HG02981 (cell line): ENCODE results near the gene TRIM13.
"Not testable (repeated sequence)": the region's sequence is repeated elsewhere in the genome, so short reads cannot be mapped to it uniquely, and the experiment has no call there.

Source experiments
- ATAC-seq: cut with Tn5 transposase; IDR thresholded peaks from one replicate; pipeline ENCODE4 v1.9.1; 2021; ENCODE audit warnings: mild to moderate bottlenecking, moderate library complexity; ENCODE audit not compliant: unreplicated experiment

The TRIM13 gene

DNA sequence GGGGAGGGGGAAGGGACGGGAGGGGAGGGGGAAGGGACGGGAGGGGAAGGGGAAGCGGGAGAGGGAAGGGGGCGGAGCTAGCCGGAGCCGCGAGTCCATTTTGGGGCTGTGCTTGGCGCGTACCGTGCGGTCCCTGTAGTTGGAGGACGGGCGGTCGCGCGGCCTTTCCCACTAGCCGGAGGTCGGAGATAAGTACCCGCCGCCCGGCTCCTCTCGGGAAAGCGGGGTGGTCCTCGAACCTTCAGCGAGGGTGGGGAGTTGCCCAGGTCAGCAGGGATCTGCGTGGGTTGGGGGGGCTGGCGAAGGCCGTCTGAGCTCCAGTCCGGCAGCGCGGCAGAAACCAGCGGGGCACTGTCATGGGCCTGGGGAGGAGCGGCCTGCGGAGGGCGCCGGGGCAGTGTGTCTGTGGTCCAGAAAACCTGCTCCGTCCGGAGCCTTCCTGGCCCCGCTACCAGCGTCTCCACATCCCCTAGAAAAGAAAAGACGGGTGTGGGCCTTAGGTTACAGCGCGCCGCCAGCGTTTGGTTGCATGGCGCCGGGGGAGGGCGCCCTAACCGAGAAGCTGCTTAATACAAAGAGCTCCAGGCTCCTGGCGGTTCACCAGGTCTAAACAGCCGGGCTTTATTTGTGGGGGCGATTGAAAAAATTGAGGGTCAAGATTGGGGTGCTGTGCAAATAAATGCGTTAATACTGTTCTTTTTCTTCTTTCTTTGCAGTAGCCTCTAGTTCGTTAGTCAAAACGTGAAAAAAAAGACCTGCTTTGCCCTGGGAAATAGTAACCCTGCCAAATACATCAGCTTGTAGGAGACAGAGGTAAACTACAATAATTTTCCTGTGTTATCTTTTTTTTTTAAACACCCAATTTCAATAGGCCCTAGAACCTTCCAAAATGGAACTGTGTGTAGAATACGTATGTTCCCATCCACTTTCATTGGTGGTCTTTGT, at the start of gene TRIM13:
Gene TRIM13, plus strand, starts transcription at position 92 of the 945 bp plus-strand sequence. CDS start 14,899 bp downstream, outside the sequence.
- peak; percentile 70 for ATAC-seq

DNA sequence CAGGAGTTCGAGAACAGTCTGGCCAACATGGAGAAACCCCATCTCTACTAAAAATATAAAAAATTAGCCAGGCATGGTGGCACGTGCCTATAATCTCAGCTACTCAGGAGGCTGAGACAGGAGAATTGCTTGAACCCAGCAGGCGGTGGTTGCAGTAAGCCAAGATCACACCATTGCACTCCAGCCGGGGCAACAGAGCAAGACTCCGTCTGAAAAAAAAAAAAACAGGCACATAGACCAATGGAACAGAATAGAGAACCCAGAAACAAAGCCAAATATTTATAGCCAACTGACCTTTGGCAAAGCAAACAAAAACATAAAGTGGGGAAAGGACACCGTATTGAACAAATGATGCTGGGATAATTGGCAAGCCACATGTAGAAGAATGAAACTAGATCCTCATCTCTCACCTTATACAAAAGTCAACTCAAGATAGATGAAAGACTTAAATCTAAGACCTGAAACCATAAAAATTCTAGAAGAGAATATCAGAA, 48.0 kb upstream of the TRIM13 start:
- not testable (repeated sequence) for ATAC-seq

- no peak for ATAC-seq
Measured at GRCh38 chr13:49951754-49952535, 44.9 kb upstream of the TRIM13 start.

DNA sequence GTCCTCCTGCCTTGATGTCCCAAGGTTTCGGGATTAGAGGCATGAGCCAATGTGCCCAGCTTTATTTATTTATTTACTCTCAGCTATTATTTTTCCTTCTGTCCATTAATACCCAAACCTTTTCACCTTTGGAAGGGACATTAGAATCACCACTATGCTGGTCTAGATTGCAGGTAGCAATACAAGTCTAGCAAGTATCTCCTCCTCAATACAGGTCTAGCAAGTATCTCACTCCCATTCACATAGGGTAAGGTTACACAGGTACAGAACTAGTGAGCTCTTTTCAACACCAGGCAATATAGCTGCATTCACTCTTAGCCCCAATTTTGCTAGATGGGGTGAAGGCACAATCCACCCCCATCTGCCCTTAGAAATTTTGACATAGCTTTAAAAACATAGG, 43.3 kb upstream of the TRIM13 start:
- ATAC-seq, result no peak

DNA sequence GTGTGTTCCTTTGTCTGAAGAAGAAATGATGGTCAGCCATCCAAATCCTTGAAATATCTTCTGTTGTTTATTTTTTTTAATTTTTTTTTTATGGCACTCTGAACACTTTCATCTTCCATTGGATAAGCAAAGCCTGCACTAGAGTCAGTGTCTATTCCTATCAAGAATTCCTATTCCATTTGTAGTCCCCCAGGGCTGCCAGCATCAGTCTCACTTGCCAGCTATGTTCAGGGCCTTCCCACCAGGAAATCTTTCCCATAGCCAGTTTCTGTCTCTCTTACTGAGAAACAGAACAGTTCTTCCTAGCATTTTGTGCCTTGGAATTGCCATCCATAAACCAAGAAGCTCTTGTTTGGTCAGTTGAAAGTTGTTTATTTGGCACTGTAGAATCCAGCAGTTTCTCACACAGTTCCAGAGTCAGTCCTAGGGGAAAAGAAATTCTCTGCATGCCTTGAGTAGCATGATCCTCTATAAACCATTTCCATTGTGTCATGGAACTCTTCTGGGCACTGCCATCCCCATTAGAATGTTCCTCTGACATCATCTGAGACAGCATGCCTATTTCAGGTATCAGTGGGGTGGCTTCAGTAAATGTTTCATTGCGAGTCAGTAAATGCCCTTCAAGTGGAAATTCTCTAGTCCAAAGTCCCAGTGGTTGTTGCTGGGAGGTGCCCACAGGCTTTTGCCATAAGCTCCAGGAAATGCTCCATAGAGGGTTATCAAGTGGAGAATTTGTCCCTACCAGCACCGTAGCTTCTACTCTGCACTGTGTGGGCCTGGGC, 42.0 kb upstream of the TRIM13 start:
- ATAC-seq, result no peak

GRCh38 chr13:49956131-49956530, 40.7 kb upstream of the TRIM13 start:
- no peak for ATAC-seq

DNA sequence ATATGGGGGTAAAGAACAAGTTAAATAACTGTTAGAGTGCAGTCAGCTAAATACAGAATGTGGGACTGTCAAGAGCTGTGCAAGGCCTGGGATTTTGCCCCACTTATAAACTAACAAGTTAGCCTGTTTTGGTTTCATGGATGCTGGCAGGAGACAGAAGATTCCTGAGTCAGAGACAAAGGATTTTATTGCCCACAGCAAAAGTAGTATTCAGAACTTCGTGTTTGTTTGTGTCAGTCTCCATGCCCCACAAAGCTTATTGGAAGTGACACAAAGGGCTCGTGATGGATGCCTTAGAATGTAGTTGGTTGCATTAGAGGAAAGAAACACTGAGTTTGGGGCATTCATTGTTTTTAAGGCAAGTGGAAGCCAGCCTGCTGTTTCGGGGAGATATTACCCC, 38.5 kb upstream of the TRIM13 start:
- no peak for ATAC-seq

DNA sequence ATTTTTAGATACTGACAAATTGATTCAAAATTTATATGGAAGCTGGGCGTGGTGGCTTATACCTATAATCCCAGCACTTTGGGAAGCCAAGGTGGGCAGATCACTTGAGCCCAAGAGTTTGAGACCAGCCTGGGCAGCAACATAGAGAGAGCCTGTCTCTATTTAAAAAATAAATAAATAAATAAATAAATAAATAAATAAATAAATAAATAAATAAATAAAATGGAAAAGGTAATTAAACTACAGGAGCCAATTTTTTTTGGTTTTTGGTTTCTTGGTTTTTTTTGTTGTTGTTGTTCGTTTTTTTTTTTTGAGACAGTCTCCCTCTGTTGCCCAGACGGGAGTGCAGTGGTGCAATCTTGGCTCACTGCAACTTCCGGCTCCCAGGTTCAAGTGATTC, 29.4 kb upstream of the TRIM13 start:
- no peak for ATAC-seq

DNA sequence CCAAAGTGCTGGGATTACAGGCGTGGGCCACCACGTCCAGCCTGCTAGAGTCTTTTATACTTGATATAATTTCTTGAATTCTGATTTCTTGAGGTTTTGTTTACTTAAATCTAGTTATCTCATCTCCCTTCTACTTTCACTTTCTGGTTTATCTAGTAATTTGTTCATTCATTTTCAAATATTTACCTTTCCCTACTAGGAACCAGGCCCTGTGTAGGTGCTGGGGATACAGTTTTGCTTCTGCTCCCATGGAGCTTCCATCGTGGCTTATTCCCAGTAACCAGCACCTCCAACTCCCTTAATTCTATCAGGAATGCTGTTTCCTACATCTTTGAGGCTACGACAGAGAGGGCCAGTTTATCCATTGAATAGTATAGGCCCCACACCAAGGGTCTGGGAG, 24.1 kb upstream of the TRIM13 start:
- ATAC-seq, result no peak

DNA sequence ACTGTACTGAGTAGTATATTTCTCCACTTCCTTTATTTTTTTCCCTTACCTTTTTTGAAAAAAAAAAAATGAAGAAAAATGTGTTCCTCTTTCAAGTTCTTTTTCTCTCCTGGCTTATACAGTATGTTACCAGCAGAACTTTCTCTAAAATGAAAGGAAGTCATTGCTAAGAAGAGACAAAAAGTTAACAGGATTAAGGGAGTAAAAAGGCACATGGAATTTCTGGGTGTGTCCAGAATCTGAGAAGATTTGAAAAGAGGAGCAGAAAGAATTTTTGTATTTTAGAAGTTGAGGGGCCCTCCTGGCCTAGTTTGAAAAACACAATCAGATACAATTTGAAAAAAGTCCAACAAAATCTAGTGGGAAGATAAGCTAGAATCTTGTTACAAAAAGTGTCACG, 21.0 kb upstream of the TRIM13 start:
- ATAC-seq, result no peak

DNA sequence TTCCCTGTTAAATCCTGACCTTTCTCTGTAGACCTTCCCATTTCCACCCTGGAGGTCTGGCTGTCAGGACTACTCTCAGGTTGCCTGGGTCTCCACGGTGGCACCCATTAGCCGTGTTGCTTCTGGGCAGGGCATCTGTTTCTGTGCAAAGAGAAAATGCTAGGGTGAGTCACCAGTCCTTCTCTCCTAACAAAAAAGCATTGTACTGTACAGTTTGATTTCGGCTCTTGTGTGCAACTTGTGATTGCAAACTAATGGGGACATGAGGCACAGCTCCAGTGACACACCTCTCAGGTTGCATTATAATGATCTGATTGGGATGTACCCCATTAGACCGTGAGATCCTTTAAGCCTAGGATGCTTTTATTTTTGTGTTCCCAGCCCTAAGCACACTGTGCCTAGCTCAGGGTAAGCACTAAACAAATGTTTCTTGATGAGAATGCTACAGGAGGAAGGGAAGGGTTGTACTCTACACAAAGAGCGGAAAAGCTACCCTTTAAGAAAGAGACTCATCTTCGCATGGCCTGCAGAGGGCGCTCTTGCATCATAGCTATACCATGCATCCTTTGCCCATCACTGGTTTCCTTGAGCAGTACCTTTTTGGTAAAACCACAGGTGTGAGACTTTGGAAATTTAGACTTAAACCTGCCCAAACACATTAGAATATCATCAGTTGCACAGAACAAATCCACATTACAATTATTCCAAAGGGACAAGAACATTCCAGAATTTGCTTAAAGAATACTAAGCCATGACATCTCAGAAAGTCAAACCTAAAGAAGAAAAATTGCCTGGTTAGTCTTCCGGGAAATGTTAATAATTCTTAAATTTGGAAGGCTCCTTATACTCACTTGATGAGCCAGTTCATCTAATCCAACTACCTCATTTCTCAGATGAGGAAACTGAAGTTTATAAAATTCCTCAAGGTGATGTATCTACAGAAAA, 20.3 kb upstream of the TRIM13 start:
- peak; percentile 65 for ATAC-seq

- no peak for ATAC-seq
Measured at GRCh38 chr13:49977992-49978391, 18.9 kb upstream of the TRIM13 start.

DNA sequence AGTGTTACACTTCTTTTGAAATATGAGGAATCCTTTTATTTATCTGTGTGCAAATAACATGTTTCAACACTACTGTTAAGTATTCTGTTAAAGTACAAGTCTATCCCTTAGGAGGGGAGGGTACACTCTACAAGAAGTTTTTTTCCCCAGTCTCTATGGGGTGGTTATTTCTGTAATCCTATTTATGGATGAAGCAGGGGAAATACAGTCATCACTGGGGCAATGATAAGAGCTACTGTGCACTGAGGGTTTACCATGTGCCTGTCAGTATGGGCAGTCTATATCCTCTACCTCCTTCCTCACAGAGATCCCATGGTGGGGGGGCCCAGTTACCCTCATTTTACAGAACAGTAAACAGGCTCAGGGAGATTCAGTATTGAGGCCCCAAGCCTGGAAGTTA, 16.6 kb upstream of the TRIM13 start:
- ATAC-seq, result no peak

DNA sequence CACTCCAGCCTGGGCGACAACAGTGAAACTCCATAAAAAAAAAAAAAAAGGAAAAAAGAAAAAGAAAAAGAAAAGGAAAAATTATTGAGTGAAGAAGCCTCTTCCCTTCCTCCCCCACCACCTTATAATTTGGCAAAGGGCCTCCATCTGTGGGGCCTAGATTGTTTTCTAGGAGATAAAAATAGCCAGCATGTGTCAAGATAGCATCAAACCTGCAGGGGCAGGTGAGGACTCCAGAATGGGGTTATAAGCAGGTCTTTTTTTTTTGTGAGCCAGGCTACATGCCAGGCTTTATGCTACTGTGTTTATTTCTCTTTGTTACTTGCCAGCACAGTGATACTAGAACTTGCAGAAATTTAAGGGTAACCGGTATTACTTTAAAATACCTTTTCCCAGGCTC, 11.7 kb upstream of the TRIM13 start:
- no peak for ATAC-seq

DNA sequence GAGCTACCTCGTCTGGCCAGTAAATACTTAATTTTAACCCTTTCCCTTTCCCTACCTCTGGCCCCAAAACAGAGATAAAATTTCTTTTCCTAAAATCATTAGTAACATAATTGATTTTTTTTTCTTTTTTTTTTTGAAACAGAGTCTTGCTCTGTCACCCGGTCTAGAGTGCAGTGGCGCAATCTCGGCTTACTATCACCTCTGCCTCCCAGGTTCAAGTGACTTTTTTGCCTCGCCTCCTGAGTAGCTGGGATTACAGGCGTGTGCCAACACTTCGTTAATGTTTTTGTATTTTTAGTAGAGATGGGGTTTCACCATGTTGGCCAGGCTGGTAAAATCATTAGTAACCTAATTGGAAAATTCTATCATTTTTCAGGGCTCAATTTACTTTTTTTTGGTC, 10.4 kb upstream of the TRIM13 start:
- no peak for ATAC-seq

GRCh38 chr13:49990612-49991011, 6.2 kb upstream of the TRIM13 start:
- ATAC-seq, result not testable (repeated sequence)

DNA sequence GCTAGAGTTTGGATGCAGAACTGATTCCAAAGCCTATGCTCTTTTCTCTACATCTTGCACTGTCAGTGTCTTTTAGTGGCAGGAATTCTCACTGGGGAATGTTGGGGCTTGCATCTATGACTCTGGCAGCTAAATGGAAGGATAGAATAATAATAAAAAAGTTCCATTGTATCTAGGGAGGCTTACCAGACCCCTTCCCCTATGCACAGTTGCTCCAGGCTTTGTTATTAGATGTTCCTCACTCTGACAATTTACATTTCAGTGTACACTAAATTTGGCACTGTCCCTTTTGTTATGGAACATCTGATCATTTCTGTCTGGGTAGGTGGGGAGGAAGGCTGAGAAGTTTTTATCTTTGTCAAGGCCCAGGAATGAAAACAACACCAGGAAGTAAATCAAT, 3.7 kb upstream of the TRIM13 start:
- no peak for ATAC-seq

DNA sequence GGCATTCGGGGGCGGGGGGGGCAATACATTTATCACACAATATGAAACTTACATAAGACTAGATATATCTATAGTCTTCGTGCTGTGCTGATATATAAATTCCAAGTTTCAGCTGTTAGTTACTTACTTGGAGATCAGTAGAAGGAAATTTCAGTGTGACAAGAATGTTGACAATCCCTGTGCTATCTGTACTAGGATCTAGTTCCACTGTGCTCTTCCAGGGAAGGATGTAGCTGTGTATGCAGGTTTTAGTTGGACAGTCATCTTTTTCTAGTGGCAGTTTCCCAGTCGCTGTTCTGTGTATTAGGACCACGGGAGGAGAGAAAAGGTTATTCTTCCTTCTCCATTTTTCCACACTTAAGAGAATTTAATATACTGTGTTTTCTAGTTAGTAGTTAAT, 3.2 kb upstream of the TRIM13 start:
- ATAC-seq, result no peak

GRCh38 chr13:49995625-49996101, 1.2 kb upstream of the TRIM13 start:
- ATAC-seq, result no peak
